Type B pancreatic cell (in vitro differentiated cells): ENCODE measurements around the gene TCF20. TPM values are rescaled to one million over a fixed set of nuclear protein-coding genes. Genes with fewer than 3 reads are reported as not detected.

Source experiments
- DNase-seq: peaks from one replicate; pipeline ENCODE4 v3.0.0; 2021; ENCODE audit warnings: mixed read lengths; ENCODE audit not compliant: unreplicated experiment; ENCODE audit errors: extremely low spot score
- H3K27ac Mint-ChIP-seq: 2 replicates; pipeline ENCODE4 v1.8.0; 2021; ENCODE audit warnings: mild to moderate bottlenecking, mixed read lengths
- H3K27me3 Mint-ChIP-seq: 2 replicates; pipeline ENCODE4 v1.8.0; 2021; ENCODE audit warnings: mixed read lengths
- H3K36me3 Mint-ChIP-seq: 2 replicates; pipeline ENCODE4 v1.8.0; 2021; ENCODE audit warnings: mixed read lengths
- H3K4me1 Mint-ChIP-seq: one replicate; pipeline ENCODE4 v1.8.0; 2021; ENCODE audit warnings: mixed read lengths; ENCODE audit not compliant: unreplicated experiment
- H3K4me3 Mint-ChIP-seq: 2 replicates; pipeline ENCODE4 v1.8.0; 2021; ENCODE audit warnings: mild to moderate bottlenecking, mixed read lengths
- H3K9me3 Mint-ChIP-seq: 2 replicates; pipeline ENCODE4 v1.8.0; 2021; ENCODE audit warnings: mixed read lengths
- CTCF ChIP-seq: fragments of 200-600 bp; sonication (generic); conservative IDR thresholded peaks from 2 replicates; pipeline ENCODE4 v1.5.0; 2021; ENCODE audit warnings: antibody characterized with exemption, mild to moderate bottlenecking
- total RNA-seq: library from RNA; stranded (reverse); gene quantifications from 2 replicates; pipeline ENCODE4 v1.2.1, GENCODE V29; 2021; ENCODE audit warnings: low replicate concordance

The TCF20 gene
- total RNA-seq, 1 donor from 2014 or later: 65.1 TPM

GRCh38 chr22:42249831-42250230, 20.6 kb downstream of the TCF20 start:
- no peaks in the 10 kb centered on the region for H3K9me3 Mint-ChIP-seq
- no peaks in the 10 kb centered on the region for H3K27me3 Mint-ChIP-seq
- peaks cover 16% of the 10 kb centered on the region for H3K4me1 Mint-ChIP-seq
- TF ChIP-seq CTCF: no peak
- H3K36me3 Mint-ChIP-seq: peaks cover 14% of the 10 kb centered on the region
- DNase-seq: no peak
- H3K27ac Mint-ChIP-seq: no peak overlapping the region
- H3K4me3 Mint-ChIP-seq: no peak overlapping the region

- DNase-seq: no peak
- Mint-ChIP-seq H3K36me3 (peaks cover 19% of the 10 kb centered on the region), H3K27ac (no peak overlapping the region), H3K4me3 (no peak overlapping the region), H3K27me3 (no peaks in the 10 kb centered on the region), H3K4me1 (peaks cover 16% of the 10 kb centered on the region), H3K9me3 (no peaks in the 10 kb centered on the region)
- TF ChIP-seq CTCF: no peak
Observed at GRCh38 chr22:42248995-42249394, 21.5 kb downstream of the TCF20 start.

GRCh38 chr22:42247596-42247995, 22.9 kb downstream of the TCF20 start:
- no peak for DNase-seq
- Mint-ChIP-seq H3K4me1 (peaks cover 16% of the 10 kb centered on the region), H3K36me3 (peaks cover 23% of the 10 kb centered on the region), H3K4me3 (no peak overlapping the region), H3K27me3 (no peaks in the 10 kb centered on the region), H3K27ac (no peak overlapping the region), H3K9me3 (no peaks in the 10 kb centered on the region)
- no peak for TF ChIP-seq CTCF

GRCh38 chr22:42243802-42244060, 26.7 kb downstream of the TCF20 start:
- Mint-ChIP-seq H3K4me3 (no peak overlapping the region), H3K27ac (no peak overlapping the region), H3K9me3 (no peaks in the 10 kb centered on the region), H3K4me1 (no peaks in the 10 kb centered on the region), H3K27me3 (no peaks in the 10 kb centered on the region), H3K36me3 (peaks cover 26% of the 10 kb centered on the region)
- no peak for DNase-seq
- TF ChIP-seq CTCF: no peak

- H3K27me3 Mint-ChIP-seq: no peaks in the 10 kb centered on the region
- TF ChIP-seq CTCF: no peak
- DNase-seq: no peak
- H3K4me3 Mint-ChIP-seq: no peak overlapping the region
- peaks cover 26% of the 10 kb centered on the region for H3K36me3 Mint-ChIP-seq
- H3K4me1 Mint-ChIP-seq: peaks cover 21% of the 10 kb centered on the region
- H3K9me3 Mint-ChIP-seq: peaks cover 10% of the 10 kb centered on the region
- no peak overlapping the region for H3K27ac Mint-ChIP-seq
Observed at GRCh38 chr22:42236848-42237247, 33.6 kb downstream of the TCF20 start.

GRCh38 chr22:42236268-42236667, 34.2 kb downstream of the TCF20 start:
- peaks cover 26% of the 10 kb centered on the region for H3K36me3 Mint-ChIP-seq
- H3K4me3 Mint-ChIP-seq: peak overlapping the region; percentile 57
- H3K27ac Mint-ChIP-seq: peak overlapping the region; percentile 74
- DNase-seq: no peak
- no peak for TF ChIP-seq CTCF
- H3K27me3 Mint-ChIP-seq: no peaks in the 10 kb centered on the region
- peaks cover 21% of the 10 kb centered on the region for H3K4me1 Mint-ChIP-seq
- peaks cover 10% of the 10 kb centered on the region for H3K9me3 Mint-ChIP-seq
